Measurements from ENCODE around the gene SPINK2.

Gene SPINK2, protein sequence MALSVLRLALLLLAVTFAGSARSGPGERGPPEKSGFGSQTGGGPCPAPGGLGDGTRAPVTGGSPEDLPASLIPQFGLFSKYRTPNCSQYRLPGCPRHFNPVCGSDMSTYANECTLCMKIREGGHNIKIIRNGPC

DNA sequence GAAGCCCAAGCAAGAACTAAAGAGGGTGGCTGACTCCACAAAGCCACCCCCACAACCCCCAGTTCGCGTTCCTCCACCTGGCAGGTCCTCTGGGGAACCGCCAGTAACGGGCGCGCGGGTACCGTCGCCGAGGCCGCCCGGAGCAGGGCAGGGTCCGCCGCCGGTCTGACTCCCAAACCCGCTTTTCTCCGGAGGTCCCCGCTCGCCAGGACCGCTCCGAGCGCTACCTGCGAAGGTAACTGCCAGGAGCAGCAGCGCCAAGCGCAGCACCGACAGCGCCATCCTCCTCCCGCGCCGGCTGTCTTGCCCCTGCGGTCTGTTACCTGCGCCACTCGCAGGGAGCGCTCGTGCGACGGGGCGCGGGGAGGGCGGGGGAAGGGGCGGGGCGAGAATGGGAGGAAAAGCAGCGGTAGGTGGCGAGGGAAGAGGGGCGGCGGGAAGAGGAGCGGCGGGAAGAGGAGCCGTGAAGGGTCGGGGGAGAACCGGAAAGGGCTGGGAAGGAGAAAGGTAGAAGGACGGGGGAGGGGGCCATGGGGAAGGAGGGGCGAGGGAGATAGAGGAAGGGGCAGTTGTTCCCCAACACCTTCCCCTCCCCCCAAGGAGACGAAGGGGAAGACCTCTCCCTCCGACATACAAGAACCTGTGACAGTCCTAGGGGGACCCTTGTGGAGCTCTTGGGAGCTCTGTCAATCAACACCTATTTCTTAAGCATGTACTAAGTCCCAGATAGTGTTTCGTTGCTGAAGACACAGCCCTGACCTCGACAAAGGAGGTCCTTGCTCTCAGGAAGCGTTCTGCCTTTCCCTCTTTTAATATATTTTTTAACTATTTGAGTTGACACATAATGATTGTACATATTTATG, at the start of gene SPINK2:
TSS of gene SPINK2 (minus strand) at position 321 of the 863 bp plus-strand sequence. CDS start at position 282, 39 bp downstream.
- peak within 1 kb of the TSS; percentile 44 for H3K4me3 ChIP-seq (ENCODE audit: low read depth, low read length)
- no peak for DNase-seq (ENCODE audit: low read depth)

DNA sequence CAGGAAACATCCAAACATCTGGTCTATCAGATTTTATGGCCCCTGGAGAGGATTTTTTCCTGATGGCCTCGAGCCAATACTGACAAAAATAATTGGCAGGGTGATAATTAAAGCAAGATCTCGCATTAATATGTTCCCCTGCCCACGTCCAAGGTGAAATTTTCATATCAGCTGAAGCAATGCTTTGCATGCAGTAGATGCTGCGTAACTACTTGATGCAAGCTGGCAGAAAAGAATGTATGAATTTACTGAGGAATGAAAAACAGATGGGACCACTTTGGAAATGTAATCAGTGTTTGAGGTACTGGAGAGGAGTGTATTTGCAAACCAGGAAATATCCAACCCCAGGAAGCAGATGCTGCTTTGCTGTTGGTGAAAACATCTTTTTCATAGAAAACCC, 49.4 kb upstream of the SPINK2 start:
- DNase-seq (ENCODE audit: low read depth), result no peak

DNA sequence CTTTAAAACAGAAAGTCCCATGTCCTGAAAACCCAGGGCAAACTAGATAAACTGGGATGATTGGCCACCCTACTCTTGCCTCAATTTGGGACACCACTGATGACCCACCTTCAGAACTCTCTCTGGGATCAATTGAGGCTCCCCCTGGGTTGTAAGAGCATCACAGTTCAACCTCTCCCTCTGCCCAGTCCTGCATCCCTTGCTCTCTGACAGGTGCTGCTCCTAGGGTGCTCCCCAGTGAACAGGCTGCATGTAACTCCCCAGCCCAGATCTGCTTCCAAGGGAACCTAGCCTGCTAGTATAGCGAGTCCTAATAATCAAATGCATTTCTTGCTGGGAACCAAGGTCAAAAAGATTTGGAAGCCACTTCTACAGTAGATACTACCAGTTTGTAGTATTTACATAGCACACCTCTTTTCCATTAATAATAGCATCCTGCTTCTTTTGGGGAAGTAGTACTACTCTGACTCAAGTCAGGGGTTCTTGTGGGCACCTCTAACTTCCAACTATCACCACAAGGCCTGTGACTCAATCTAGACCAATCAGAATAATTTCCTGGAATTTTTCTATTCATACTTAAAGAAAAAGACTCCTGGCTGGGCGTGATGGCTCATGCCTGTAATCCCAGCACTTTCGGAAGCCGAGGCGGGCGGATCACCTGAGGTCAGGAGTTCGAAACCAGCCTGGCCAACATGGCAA, 42.1 kb upstream of the SPINK2 start:
- no peak overlapping the region for H3K4me3 ChIP-seq (ENCODE audit: low read depth, low read length)
- DNase-seq (ENCODE audit: low read depth), result no peak

More for the DNA sequence above, 49.4 kb upstream of the SPINK2 start:
- H3K4me3 ChIP-seq (ENCODE audit: low read depth, low read length), result no peak overlapping the region

DNA sequence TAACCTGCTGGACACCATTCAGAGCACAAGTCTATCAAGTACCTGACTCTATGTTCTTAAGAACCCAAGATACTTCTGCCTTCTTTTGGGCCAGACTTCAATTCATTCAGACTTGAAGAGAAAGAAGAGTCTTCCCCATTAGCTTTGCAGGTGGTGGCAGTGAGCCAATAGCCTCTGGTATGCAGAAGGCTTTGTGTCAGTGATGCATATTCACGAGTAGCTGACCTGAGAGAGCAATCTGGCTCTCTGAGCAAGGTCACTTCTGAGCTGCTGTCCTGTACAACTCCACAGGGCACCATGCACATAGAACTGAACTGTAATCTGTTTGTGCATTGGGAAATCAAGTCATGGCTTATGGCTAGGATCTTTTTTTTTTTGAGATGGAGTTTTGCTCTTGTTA, 39.9 kb upstream of the SPINK2 start:
- H3K4me3 ChIP-seq (ENCODE audit: low read depth, low read length), result no peak overlapping the region
- no peak for DNase-seq (ENCODE audit: low read depth)

GRCh38 chr4:56860781-56861180, 39.3 kb upstream of the SPINK2 start:
- DNase-seq (ENCODE audit: low read depth), result no peak
- no peak overlapping the region for H3K4me3 ChIP-seq (ENCODE audit: low read depth, low read length)

DNA sequence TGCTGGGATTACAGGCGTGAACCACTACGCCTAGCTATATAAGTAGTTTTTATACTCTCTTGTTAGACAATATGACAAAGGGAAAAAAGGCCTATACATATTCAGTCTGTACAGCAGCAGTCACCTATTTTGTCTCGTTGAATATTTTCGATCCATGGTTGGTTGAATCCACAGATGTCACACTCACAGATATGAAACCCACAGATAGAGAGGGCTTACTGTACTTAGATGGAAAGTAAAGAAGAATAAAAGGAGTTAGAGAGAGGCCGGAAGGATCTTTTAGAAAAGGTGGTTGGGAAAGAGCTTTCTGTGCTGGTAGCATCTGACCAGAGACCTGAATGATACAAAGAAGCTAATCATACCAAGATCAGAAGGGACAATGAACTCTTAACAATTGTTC, 38.3 kb upstream of the SPINK2 start:
- H3K4me3 ChIP-seq (ENCODE audit: low read depth, low read length), result no peak overlapping the region
- no peak for DNase-seq (ENCODE audit: low read depth)

DNA sequence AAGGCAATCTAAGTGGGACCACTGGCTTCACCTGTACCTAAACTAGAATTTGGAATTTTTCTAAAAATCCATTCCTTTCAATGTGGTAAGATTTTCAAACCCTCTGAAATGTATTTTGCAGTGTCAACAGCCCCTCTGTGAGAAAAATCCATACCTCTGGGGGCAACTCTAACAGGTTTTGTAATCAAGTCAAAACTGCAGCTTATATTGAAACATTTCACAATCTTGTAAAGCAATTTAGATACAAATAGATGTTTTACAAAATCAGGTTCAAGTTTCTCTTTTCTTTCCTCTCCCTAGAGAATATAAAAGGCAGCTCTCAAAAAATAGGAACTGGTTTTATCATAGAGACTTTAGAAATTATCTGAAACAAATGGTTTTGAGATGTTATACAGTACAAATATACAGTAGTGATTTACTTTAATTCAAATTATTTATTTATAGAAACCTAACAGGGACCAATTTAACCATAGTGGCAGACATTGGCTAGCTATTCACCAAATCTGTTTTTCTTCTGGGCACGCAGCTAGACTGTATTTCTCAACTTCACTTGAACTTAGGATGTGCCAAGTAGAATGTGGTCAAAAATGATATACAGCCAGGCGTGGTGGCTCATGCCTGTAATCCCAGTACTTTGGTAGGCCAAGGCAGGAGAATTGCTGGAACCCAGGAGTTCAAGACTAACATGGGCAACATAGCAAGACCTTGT, 36.3 kb upstream of the SPINK2 start:
- no peak for DNase-seq (ENCODE audit: low read depth)
- no peak overlapping the region for H3K4me3 ChIP-seq (ENCODE audit: low read depth, low read length)

DNA sequence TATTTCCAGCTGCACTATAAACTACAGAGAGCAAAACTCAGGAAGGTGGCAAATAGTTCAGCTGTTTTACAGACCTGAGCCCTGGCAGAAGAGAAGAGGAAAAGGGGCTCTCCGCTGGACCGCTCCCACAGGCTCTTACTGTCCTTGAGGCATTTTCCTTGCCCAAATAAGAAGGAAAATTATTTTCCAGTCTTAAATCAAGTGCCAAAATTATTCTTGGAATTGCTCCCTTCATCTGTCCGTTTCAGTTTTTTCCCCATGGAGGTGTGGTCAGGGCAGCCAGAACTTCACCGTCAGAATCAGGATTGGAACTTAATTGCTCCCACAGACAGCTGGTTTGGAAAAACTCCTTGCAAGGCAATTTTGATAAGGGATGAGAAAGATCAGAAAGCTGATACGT, 35.2 kb upstream of the SPINK2 start:
- no peak overlapping the region for H3K4me3 ChIP-seq (ENCODE audit: low read depth, low read length)
- DNase-seq (ENCODE audit: low read depth), result no peak

- no peak for DNase-seq (ENCODE audit: low read depth)
- H3K4me3 ChIP-seq (ENCODE audit: low read depth, low read length), result no peak overlapping the region
Observed at GRCh38 chr4:56850910-56851309, 29.4 kb upstream of the SPINK2 start.

DNA sequence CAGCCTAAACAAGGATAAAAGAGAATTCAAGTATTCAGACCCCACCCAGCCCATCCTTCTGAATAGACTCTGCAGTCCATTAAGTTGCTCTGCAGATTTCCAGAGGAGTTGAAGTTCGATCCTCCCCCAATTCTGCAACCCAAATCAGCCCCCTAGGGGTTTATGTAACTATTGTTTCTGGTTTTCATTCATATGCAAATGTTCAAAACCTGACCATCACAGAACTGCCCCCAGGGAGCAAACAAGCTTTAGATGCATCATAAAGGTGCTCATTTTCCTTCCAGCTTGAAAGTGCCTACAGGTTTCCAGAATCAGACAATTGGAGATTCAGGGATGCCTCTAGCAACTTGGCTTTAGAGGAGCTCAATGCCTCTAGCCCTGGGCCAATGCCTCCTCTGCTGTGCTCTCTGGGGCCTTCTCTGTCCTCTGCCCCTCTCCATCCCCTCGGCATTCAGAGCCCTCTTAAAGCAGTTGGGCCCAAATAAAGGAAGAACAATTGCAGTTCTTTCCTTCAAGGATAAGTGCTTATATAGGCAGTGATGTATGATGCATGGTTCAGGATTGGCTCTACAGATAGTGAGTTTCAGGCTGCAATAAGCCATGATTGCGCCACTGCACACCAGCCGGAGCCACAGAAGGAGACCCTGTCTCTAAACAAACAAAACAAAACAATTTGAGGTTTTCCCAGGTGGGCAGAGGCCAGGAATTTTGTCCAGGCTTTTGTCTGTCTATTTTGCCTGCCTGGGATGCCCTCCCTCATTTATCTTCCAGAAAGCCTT, 23.5 kb upstream of the SPINK2 start:
- DNase-seq (ENCODE audit: low read depth), result no peak

GRCh38 chr4:56843421-56843899, 22.0 kb upstream of the SPINK2 start:
- no peak for DNase-seq (ENCODE audit: low read depth)
- no peak overlapping the region for H3K4me3 ChIP-seq (ENCODE audit: low read depth, low read length)

More for the DNA sequence above, 23.5 kb upstream of the SPINK2 start:
- no peak overlapping the region for H3K4me3 ChIP-seq (ENCODE audit: low read depth, low read length)

GRCh38 chr4:56840559-56840958, 19.1 kb upstream of the SPINK2 start:
- H3K4me3 ChIP-seq (ENCODE audit: low read depth, low read length), result no peak overlapping the region
- DNase-seq (ENCODE audit: low read depth), result no peak

- no peak overlapping the region for H3K4me3 ChIP-seq (ENCODE audit: low read depth, low read length)
- peak; percentile 26 for DNase-seq (ENCODE audit: low read depth)
Observed at GRCh38 chr4:56828784-56829535, 7.5 kb upstream of the SPINK2 start.

DNA sequence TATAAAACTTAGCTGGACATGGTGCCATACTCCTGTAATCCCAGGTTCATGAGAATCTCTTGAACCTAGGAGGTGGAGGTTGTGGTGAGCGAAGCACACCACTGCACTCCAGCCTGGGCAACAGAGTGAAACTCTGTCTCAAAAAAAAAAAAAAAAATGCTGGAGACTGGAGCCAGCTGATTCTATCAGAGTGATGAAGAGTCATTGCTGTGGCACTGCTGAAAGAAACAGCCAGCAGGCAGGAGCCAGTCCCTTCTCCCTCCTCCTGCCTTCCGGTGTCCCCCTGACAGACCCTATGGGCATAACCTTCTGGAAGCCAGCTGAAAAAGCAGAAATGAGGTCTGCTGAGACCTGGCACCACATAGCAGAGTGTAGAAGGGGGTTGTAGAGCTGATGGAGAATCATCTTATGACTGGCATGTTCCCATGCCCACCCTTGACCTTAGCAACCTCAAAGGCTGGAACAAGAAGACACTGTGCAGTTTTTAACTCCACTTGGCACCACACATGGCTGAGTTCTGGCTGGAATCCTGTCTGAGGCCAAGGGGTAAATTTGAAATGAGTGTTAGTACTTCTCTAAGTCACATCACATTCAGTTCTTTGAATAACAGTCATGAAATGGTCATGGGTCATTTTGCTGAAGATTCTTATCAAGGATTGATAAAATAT, 2.6 kb upstream of the SPINK2 start:
- no peak for DNase-seq (ENCODE audit: low read depth)
- no peak overlapping the region for H3K4me3 ChIP-seq (ENCODE audit: low read depth, low read length)

DNA sequence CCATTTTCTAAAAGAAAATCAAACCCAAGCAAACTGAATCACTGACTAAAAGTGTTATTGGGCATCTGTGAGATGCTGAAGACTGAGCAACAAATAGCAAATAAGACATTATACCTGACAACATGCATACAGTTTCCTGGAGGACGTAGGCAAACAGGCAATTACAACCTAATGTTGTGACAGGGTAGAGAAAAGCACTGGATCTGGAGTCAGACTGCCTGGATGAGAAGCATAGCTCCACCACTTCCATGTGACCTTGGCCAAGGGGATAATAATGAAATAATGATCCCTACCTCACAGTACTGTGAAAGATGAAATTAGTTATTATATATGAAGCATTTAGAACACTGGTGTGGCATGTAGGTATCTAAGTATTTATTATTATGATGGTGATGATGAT, 2.7 kb downstream of the SPINK2 start:
- DNase-seq (ENCODE audit: low read depth), result no peak
- H3K4me3 ChIP-seq (ENCODE audit: low read depth, low read length), result no peak overlapping the region

DNA sequence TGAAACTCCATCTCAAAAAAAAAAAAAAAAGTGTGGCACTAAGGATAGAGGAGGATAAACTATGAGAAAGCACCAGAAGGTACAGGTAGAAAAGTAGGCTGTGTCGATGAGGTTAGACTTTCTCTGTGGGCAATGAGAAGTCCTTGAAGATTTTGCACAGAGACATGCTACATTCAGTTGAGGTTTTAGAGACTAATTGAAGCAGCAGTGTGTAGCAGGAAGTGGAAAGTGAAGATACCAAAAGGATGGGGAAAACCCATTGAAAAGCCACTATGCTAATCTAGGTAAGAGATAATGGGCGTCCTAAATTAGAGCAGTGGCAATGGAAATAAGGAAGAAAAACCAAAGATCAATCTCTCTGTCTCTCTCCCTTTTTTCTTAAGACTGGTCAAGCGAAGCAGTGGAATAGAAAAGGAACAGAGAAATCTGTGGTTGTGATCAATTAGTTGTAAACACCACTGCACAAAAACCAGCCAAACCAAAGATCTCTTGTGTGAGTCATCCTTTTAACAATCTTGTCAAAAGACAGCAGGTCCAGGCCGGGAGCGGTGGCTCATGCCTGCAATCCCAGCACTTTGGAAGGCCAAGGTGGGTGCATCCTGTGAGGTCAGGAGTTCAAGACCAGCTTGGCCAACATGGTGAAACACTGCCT, 3.5 kb downstream of the SPINK2 start:
- H3K4me3 ChIP-seq (ENCODE audit: low read depth, low read length), result no peak overlapping the region
- DNase-seq (ENCODE audit: low read depth), result no peak

GRCh38 chr4:56806666-56807065, 14.8 kb downstream of the SPINK2 start:
- H3K4me3 ChIP-seq (ENCODE audit: low read depth, low read length), result no peak overlapping the region
- DNase-seq (ENCODE audit: low read depth), result no peak

Measured in skeletal muscle cell (primary cell).